Activated CD8-positive, alpha-beta T cell treated with anti-CD3 and anti-CD28 coated beads for 36 hours (primary cell): ENCODE results near the gene MOSPD3. TPM values are rescaled to one million over a fixed set of nuclear protein-coding genes. Genes with fewer than 3 reads are reported as not detected.

Source experiments
- ATAC-seq: fragments of 200-7000 bp; cut with Tn5 transposase; one replicate; pipeline ENCODE4 v1.10.0; 2021; ENCODE audit warnings: mild to moderate bottlenecking, moderate library complexity
- CTCF ChIA-PET: fragments of 350-600 bp; sonication (Branson Sonifier 250); formaldehyde crosslinking; loops from one replicate; lab custom pipeline; 2021; ENCODE audit warnings: antibody characterized with exemption; lab: Charles Lee
- POLR2A ChIA-PET: fragments of 350-600 bp; sonication (Branson Sonifier 250); formaldehyde crosslinking; loops from one replicate; lab custom pipeline; 2021; ENCODE audit warnings: antibody characterized with exemption; lab: Charles Lee
- DNase-seq: peaks from one replicate; pipeline ENCODE4 v3.0.0-alpha.2; 2020
- H3K27ac Mint-ChIP-seq: one replicate; pipeline ENCODE4 v1.8.0; 2021; ENCODE audit warnings: mild to moderate bottlenecking, mixed read lengths
- H3K27me3 Mint-ChIP-seq: one replicate; pipeline ENCODE4 v1.8.0; 2021; ENCODE audit warnings: mixed read lengths
- H3K36me3 Mint-ChIP-seq: one replicate; pipeline ENCODE4 v1.8.0; 2021; ENCODE audit warnings: low read depth, mixed read lengths
- H3K4me1 Mint-ChIP-seq: one replicate; pipeline ENCODE4 v1.8.0; 2021; ENCODE audit warnings: low read depth, mixed read lengths
- H3K4me3 Mint-ChIP-seq: one replicate; pipeline ENCODE4 v1.8.0; 2021; ENCODE audit warnings: mild to moderate bottlenecking, moderate library complexity, mixed read lengths
- H3K9me3 Mint-ChIP-seq: one replicate; pipeline ENCODE4 v1.8.0; 2021; ENCODE audit warnings: mixed read lengths
- CTCF ChIP-seq: fragments of 200-600 bp; IDR thresholded peaks from one replicate; pipeline ENCODE4 v1.8.0; 2022; ENCODE audit warnings: antibody characterized with exemption, mild to moderate bottlenecking
- intact Hi-C: fragments of 100-400 bp; cut with micrococcal nuclease; formaldehyde crosslinking; loops from one replicate; pipeline ENCODE4 v1.10.0; 2022
- total RNA-seq, 2 experiments: library from RNA; stranded (reverse); gene quantifications; one replicate each; pipeline ENCODE4 v1.2.3, GENCODE V29; 2021

Gene MOSPD3
- total RNA-seq, 2 experiments from 2014 or later: 9.6 to 10.5 TPM

GRCh38 chr7:100602889-100603725 is 9.2 kb upstream of the MOSPD3 start:
- POLR2A ChIA-PET: interaction anchor here (0.5 to 2.1 kb wide), 5 partner anchors 9 to 217 kb away, joined by 3 to 14 read pairs (median 3); partner anchors contain the start of genes FBXO24, LRCH4, MEPCE and MOSPD3
- CTCF ChIA-PET: interaction anchor here (1.0 to 1.6 kb wide), 5 partner anchors 9 to 102 kb away, joined by 3 to 7 read pairs (median 4); partner anchors contain the start of genes FBXO24, MOSPD3 and POP7
- Mint-ChIP-seq H3K36me3 (no peaks in the 10 kb centered on the region), H3K27ac (peak overlapping the region; percentile 82), H3K4me3 (peak overlapping the region; percentile 78), H3K4me1 (peaks cover 22% of the 10 kb centered on the region), H3K9me3 (no peaks in the 10 kb centered on the region), H3K27me3 (peaks cover 3% of the 10 kb centered on the region)
- TF ChIP-seq CTCF: no peak
- intact Hi-C loops: loop anchor here (10.0 kb wide), 1 partner anchor 72 kb away; the partner anchor contains the start of gene GNB2
- ATAC-seq (no peak), DNase-seq (no peak)

- Mint-ChIP-seq H3K9me3 (no peaks in the 10 kb centered on the region), H3K36me3 (no peaks in the 10 kb centered on the region), H3K27me3 (peaks cover 3% of the 10 kb centered on the region), H3K4me1 (peaks cover 19% of the 10 kb centered on the region), H3K4me3 (peak overlapping the region; percentile 78), H3K27ac (peak overlapping the region; percentile 82)
- ATAC-seq (no peak), DNase-seq (no peak)
- POLR2A ChIA-PET: interaction anchor here (0.8 to 1.4 kb wide), 3 partner anchors 9 to 217 kb away, joined by 3 to 4 read pairs (median 3); partner anchors contain the start of gene MOSPD3
- intact Hi-C loops: loop anchor here (10.0 kb wide), 1 partner anchor 71 kb away; the partner anchor contains the start of gene GNB2
- no peak for TF ChIP-seq CTCF
- CTCF ChIA-PET: interaction anchor here (1.0 to 1.6 kb wide), 5 partner anchors 9 to 102 kb away, joined by 3 to 7 read pairs (median 4); partner anchors contain the start of genes FBXO24, MOSPD3 and POP7
These were observed 8.7 kb upstream of the MOSPD3 start for GRCh38 chr7:100603726-100604027.

GRCh38 chr7:100604028-100604975 is 8.0 kb upstream of the MOSPD3 start:
- Mint-ChIP-seq H3K4me1 (peaks cover 19% of the 10 kb centered on the region), H3K27me3 (peaks cover 3% of the 10 kb centered on the region), H3K36me3 (no peaks in the 10 kb centered on the region), H3K9me3 (no peaks in the 10 kb centered on the region), H3K4me3 (peak overlapping the region; percentile 78), H3K27ac (peak overlapping the region; percentile 82)
- TF ChIP-seq CTCF: peak; percentile 72
- DNase-seq (peak; percentile 87), ATAC-seq (peak; percentile 81)
- intact Hi-C loops: loop anchor here (10.0 kb wide), 1 partner anchor 70 kb away; the partner anchor contains the start of gene GNB2
- ChIA-PET POLR2A (interaction anchor here (0.8 to 1.4 kb wide), 3 partner anchors 8 to 218 kb away, joined by 3 to 4 read pairs (median 3); partner anchors contain the start of gene MOSPD3), CTCF (interaction anchor here (0.7 to 3.8 kb wide), 10 partner anchors 8 to 134 kb away, joined by 3 to 14 read pairs (median 4); partner anchors contain the start of genes FBXO24, MOSPD3 and POP7)

GRCh38 chr7:100604976-100605911 is 7.1 kb upstream of the MOSPD3 start:
- CTCF ChIA-PET: interaction anchor here (0.7 to 3.8 kb wide), 12 partner anchors 8 to 135 kb away, joined by 3 to 14 read pairs (median 4); partner anchors contain the start of genes FBXO24 and POP7
- DNase-seq: peak; percentile 52
- no peak for TF ChIP-seq CTCF
- peaks cover 3% of the 10 kb centered on the region for H3K27me3 Mint-ChIP-seq
- H3K4me3 Mint-ChIP-seq: peak overlapping the region; percentile 78
- peaks cover 19% of the 10 kb centered on the region for H3K4me1 Mint-ChIP-seq
- POLR2A ChIA-PET: interaction anchor here (0.7 to 1.7 kb wide), 4 partner anchors 16 to 251 kb away, joined by 3 to 4 read pairs (median 4); no protein-coding TSS in a partner anchor
- no peaks in the 10 kb centered on the region for H3K9me3 Mint-ChIP-seq
- peak; percentile 11 for ATAC-seq
- peak overlapping the region; percentile 42 for H3K27ac Mint-ChIP-seq
- intact Hi-C loops: loop anchor here (10.0 kb wide), 1 partner anchor 70 kb away; the partner anchor contains the start of gene GNB2
- no peaks in the 10 kb centered on the region for H3K36me3 Mint-ChIP-seq
